ENCODE measurements around the gene CADM4.

Gene CADM4

GRCh38 chr19:43673637-43674036, 34.0 kb upstream of the CADM4 start:
- Histone ChIP-seq H3K27me3 (ENCODE audit: control insufficient read depth, low read length) (peaks cover 29% of the 10 kb centered on the region), H3K9me3 (ENCODE audit: control insufficient read depth, insufficient read depth, low read length) (no peaks in the 10 kb centered on the region), H3K4me2 (ENCODE audit: low read length) (no peak overlapping the region), H3K4me3 (ENCODE audit: low read length) (no peak overlapping the region), H3K79me2 (ENCODE audit: control insufficient read depth, low read length) (no peaks in the 10 kb centered on the region), H3K36me3 (ENCODE audit: control insufficient read depth, low read length) (no peaks in the 10 kb centered on the region), H4K20me1 (ENCODE audit: control insufficient read depth, insufficient read depth, low read depth, low read length) (no peaks in the 10 kb centered on the region), H3K9me2 (replicated peaks; ENCODE audit: control insufficient read depth, low read length) (no peaks in the 10 kb centered on the region), H3F3A (ENCODE audit: control insufficient read depth, insufficient read depth) (no peaks in the 10 kb centered on the region), H3K27ac (ENCODE audit: low read depth, low read length) (no peak overlapping the region), H3K4me1 (ENCODE audit: control insufficient read depth, low read length) (peaks cover 16% of the 10 kb centered on the region)
- TF ChIP-seq EZH2phosphoT487 (IDR thresholded peaks at IDR 0.05; ENCODE audit: borderline replicate concordance, low read length) (no peak), CTCF (IDR thresholded peaks at IDR 0.05; ENCODE audit: low read depth, low read length, poor library complexity, severe bottlenecking) (no peak)

- H3K27me3 ChIP-seq (ENCODE audit: control insufficient read depth, low read length) = peaks cover 29% of the 10 kb centered on the region
- no peaks in the 10 kb centered on the region for H3K79me2 ChIP-seq (ENCODE audit: control insufficient read depth, low read length)
- H3K36me3 ChIP-seq (ENCODE audit: control insufficient read depth, low read length) = no peaks in the 10 kb centered on the region
These were observed 32.5 kb upstream of the CADM4 start for GRCh38 chr19:43672061-43672679.

GRCh38 chr19:43668406-43669109, 28.9 kb upstream of the CADM4 start:
- no peak overlapping the region for H3K27ac ChIP-seq (ENCODE audit: low read depth, low read length)
- TF ChIP-seq CTCF (IDR thresholded peaks at IDR 0.05; ENCODE audit: low read depth, low read length, poor library complexity, severe bottlenecking) (no peak), EZH2phosphoT487 (IDR thresholded peaks at IDR 0.05; ENCODE audit: borderline replicate concordance, low read length) (no peak)

More at GRCh38 chr19:43672061-43672679, 32.5 kb upstream of the CADM4 start:
- Histone ChIP-seq H4K20me1 (ENCODE audit: control insufficient read depth, insufficient read depth, low read depth, low read length) (no peaks in the 10 kb centered on the region), H3K9me3 (ENCODE audit: control insufficient read depth, insufficient read depth, low read length) (no peaks in the 10 kb centered on the region), H3K4me3 (ENCODE audit: low read length) (no peak overlapping the region), H3K4me2 (ENCODE audit: low read length) (no peak overlapping the region), H3F3A (ENCODE audit: control insufficient read depth, insufficient read depth) (no peaks in the 10 kb centered on the region), H3K4me1 (ENCODE audit: control insufficient read depth, low read length) (peaks cover 22% of the 10 kb centered on the region), H3K9me2 (replicated peaks; ENCODE audit: control insufficient read depth, low read length) (no peaks in the 10 kb centered on the region), H3K27ac (ENCODE audit: low read depth, low read length) (no peak overlapping the region)
- TF ChIP-seq EZH2phosphoT487 (IDR thresholded peaks at IDR 0.05; ENCODE audit: borderline replicate concordance, low read length) (no peak), CTCF (IDR thresholded peaks at IDR 0.05; ENCODE audit: low read depth, low read length, poor library complexity, severe bottlenecking) (no peak)

More at GRCh38 chr19:43668406-43669109, 28.9 kb upstream of the CADM4 start:
- H3F3A ChIP-seq (ENCODE audit: control insufficient read depth, insufficient read depth) = no peaks in the 10 kb centered on the region
- H3K79me2 ChIP-seq (ENCODE audit: control insufficient read depth, low read length) = no peaks in the 10 kb centered on the region
- no peaks in the 10 kb centered on the region for H3K36me3 ChIP-seq (ENCODE audit: control insufficient read depth, low read length)
- H3K9me2 ChIP-seq (replicated peaks; ENCODE audit: control insufficient read depth, low read length) = no peaks in the 10 kb centered on the region
- peaks cover 30% of the 10 kb centered on the region for H3K27me3 ChIP-seq (ENCODE audit: control insufficient read depth, low read length)
- peak overlapping the region; percentile 82 for H3K4me2 ChIP-seq (ENCODE audit: low read length)
- no peaks in the 10 kb centered on the region for H3K9me3 ChIP-seq (ENCODE audit: control insufficient read depth, insufficient read depth, low read length)
- H4K20me1 ChIP-seq (ENCODE audit: control insufficient read depth, insufficient read depth, low read depth, low read length) = no peaks in the 10 kb centered on the region
- H3K4me1 ChIP-seq (ENCODE audit: control insufficient read depth, low read length) = peaks cover 29% of the 10 kb centered on the region
- H3K4me3 ChIP-seq (ENCODE audit: low read length) = peak overlapping the region; percentile 71
